ENCODE results near the gene TMEM63A.
"Not testable (repeated sequence)": the region's sequence is repeated elsewhere in the genome, so short reads cannot be mapped to it uniquely, and the experiment has no call there.

The TMEM63A gene

DNA sequence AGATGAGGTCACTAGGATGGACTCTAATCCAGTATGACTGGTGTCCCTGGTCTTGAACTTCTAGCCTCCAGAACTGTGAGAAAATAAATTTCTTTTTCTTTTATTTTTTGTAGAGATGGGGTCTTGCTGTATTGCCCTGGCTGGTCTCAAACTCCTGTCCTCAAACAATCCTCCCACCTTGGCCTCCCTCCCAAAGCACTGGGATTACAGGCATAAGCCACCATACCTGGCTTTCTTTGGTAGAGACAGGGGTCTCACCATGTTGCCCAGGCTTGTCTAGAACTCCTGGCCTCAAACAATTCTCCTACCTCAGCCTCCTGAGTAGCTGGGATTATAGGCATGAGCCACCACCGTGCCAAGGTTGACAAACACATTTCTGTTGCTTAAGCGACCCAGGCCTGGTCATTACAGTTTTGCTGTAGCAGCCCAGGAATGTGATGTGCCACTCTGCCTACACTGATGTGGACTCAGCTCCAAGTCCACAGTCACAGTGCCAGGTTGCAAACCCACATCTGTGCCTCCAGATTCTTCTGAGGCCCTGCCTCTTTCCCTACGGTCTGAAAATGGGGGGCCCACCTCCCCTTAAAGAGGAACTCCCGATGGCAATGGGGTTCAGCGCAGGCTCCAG is 25.9 kb upstream of the TMEM63A start:
- DNase-seq: no peak

GRCh38 chr1:225907341-225907740 is 25.2 kb upstream of the TMEM63A start:
- no peak for DNase-seq

GRCh38 chr1:225906467-225906866 is 24.3 kb upstream of the TMEM63A start:
- no peak for DNase-seq

DNA sequence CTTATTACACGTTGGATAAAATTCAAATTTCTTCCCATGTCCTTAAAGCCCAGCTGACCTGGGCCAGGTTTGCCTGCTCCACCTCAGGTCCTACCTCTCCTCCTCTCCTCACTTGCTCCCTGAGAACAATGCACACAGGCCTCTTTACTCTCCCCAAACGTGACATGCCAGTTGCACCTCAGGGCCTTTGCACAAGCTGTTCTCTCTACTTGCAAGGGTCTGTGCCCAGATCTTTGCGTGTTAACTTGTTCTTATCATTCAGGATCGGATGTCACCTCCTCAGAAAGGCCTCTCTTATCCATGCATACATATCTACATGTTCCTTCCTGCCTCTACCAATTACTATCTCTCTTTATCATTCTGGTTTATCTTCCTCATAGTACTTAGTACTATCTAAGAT is 21.4 kb upstream of the TMEM63A start:
- no peak for DNase-seq

DNA sequence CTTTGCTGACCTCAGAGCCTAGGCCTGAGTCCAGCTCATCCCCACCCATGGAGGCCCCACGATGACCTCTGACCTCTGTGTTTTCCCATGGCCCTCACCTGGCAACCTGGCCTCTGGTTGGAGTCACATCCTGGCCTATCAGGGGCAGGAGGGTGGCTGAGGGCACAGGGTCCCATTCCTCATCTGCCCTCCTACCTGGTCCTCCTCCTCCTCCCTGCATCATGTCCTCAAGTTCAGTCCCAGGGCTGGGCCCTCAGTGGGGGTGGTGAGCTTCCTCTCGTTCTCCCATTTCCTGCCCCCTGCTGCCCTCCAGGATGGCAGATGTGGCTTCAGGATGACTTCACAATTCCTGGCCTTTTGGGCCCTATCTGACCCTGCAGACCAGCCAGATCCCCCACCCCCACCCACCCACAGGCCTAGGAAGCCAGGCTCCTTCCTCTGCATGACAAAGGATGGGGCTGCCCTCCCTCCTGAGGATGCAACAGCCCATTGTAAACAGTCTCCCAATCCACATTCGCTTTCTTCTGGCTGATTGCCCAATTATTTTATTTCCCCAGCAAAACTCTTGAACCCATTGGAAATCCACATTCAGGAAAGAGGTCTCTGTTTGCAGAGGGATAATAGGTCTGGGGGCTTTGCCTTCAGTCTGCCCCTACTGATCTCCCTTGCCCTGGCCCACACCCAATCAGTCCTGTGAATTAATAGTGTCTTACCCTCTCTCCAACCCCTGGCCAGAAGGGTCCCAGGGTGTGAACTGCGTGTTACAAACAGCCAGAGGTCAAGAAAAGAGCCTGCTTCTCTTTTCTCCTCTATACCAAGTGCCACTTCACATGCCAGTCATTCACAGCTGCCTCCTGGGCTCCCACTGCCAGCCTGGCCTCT is 17.1 kb upstream of the TMEM63A start:
- no peak for DNase-seq

- peak in 1 of 2 experiments; percentile 24 for DNase-seq
These were observed 15.7 kb upstream of the TMEM63A start for GRCh38 chr1:225897595-225898514.

GRCh38 chr1:225896937-225897549 is 14.9 kb upstream of the TMEM63A start:
- peak; percentile 50 to 69 for DNase-seq

DNA sequence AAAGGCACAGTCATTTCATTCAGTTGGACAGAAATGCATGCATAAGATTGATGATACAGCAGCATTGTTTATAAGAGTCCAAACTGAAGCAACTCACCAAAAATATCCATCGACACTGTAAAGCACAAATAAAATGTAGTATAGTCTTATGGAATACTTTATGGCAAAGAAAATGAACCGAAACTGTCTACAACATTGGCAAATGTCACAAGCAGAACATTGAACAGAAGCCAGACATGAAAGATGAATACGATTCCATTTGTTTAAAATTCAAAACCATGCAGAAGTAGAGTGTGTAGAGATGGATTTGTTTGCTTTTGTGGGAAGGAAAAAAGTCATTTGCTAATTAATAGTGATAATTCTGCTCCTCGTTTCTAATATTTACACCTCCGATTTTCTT is 14.3 kb upstream of the TMEM63A start:
- no peak for DNase-seq

DNA sequence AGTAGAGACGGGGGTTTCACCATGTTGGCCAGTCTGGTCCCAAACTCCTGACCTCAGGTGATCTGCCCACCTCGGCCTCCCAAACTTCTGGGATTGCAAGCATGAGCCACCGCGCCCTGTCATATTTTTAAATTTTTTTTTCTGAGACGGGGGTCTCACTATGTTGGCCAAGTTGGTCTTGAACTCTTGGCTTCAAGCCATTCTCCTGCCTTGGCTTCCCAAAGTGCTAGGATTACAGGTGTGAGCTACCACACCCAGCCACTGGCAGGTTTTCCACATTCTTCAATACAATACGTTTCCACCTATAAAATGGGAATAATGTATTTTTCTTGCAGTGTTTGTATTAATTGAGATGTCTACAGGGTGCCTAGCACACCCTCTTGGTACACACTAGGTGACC is 10.1 kb upstream of the TMEM63A start:
- no peak for DNase-seq

- no peak for DNase-seq
These were observed 9.2 kb upstream of the TMEM63A start for GRCh38 chr1:225891229-225891972.

- DNase-seq: no peak
These were observed 8.4 kb upstream of the TMEM63A start for GRCh38 chr1:225890346-225891228.

DNA sequence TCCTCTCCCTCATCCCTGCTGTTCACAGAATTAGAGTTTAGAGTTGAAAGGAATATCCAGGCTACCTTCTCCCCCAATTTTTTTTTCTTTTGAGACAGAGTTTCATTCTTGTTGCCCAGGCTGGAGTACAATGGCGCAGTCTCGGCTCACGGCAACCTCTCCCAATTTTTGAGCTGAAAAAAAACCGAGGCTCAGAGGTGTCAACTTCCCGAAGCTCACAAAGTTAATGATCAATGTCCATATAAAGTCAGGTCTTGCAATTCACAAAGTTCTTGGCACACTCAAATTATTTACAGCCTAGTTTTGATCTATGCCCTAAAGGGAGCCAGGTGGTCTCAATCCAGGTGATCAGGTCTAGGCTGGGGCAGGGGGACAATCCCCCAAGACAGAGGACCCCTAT is 7.6 kb upstream of the TMEM63A start:
- DNase-seq: no peak

- DNase-seq: no peak
These were observed 6.9 kb upstream of the TMEM63A start, which contains the start of gene LEFTY1 for GRCh38 chr1:225888898-225889601. Gene LEFTY1 (minus strand): TSS chr1:225889146. CDS start chr1:225889066, 80 bp downstream.

DNA sequence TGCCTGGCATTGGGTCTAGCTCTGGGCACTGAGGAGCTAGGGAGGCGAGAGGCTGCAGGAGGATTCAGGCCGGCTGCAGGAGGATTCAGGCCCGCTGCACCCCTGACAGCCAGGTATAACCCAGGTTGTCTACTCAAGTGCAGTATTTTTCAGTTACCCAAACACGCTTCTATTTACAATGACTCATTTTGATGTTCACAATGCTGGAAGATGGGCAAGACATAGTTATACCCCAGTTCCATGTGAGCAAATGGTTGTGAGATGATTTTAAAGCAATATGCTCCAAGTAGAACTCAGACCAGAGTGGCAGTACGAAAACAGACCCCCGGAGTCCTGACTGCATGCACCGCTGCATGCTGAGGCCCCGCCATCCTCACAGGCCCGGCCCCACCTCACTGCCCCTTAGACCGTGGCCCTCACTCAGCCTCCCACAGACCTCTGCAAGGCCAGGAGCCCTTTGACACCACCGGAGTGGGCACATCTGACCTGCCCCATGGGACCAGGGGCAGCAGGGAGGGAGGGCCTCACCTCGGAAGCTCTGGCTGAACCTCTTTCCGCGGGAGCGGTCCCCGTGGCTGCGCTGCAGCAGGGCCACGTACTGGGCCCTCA is 6.2 kb upstream of the TMEM63A start:
- no peak for DNase-seq

- DNase-seq: not testable (repeated sequence)
These were observed 5.5 kb upstream of the TMEM63A start for GRCh38 chr1:225887554-225888288.

DNA sequence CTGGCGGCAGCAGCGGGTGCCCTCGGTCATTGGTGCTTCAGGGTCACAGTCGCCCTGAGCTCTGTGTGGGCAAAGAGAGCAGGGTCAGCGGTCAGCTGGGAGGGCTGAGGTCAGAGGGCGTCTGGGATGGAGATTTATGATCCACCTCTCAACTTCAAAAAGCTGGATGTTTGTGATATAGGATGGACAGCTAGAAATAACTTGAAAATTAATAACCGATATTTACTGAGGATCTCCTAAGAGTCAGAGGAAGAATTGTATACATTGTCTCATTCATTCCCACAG is 4.8 kb upstream of the TMEM63A start:
- DNase-seq: no peak

DNA sequence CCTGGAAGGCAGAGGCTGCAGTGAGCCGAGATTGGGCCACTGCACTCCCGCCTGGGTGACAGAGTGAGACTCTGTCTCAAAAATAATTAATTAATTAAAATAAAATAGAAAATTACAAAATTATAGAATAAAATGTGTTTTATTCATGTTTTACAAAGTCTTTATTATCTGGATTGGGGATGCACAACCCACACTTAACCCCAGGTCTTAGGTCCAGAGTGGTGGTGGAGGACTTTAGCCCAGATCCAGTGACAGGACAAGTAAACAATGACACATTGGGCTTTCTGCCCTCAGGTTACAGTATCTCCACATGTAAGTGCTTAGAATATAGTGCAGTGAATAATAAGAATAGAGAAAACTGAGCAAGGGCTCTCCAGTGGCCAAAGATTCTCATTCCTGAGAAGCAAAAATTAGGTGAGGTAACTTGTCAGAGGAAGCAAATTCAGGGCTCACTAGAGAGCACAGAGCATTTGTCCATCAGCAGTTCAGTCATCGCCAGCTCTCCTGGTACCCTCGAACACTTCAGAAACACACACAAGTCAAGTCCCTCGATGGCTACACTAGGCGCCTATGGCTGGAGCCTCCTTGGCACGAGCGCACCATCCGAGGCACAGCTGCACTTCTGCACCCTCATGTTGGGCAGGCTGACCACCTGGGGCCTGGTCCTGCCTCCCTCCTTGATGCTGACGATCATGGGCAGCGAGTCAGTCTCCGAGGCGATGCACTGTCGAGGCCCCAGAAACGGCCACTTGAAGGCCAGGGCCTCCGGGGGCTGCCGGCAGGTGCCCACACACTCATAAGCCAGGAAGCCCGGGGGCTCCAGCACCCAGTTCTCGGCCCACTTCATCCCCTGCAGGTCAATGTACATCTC is 4.2 kb upstream of the TMEM63A start:
- DNase-seq: no peak

DNA sequence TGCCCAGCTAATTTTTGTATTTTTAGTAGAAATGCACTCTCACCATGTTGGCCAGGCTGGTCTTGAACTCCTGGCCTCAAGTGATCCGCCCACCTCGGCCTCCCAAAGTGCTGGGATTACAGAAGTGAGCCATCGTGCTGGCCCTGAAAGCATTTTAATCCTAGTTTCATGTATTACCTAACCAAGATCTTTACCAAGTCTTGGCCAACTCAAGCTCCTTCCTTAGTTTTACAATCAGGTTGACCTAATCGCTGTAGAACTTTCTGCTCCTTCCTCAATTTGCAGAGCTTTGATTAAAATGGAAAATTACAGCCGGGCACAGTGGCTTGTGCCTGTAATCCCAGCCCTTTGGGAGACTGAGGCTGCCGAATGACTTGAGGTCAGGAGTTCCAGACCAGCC is 3.2 kb upstream of the TMEM63A start:
- no peak for DNase-seq
